ENCODE data around the gene HIGD1B.
A peak's percentile ranks its signal among the peaks of the same experiment; 100 is the strongest.

The HIGD1B gene

DNA sequence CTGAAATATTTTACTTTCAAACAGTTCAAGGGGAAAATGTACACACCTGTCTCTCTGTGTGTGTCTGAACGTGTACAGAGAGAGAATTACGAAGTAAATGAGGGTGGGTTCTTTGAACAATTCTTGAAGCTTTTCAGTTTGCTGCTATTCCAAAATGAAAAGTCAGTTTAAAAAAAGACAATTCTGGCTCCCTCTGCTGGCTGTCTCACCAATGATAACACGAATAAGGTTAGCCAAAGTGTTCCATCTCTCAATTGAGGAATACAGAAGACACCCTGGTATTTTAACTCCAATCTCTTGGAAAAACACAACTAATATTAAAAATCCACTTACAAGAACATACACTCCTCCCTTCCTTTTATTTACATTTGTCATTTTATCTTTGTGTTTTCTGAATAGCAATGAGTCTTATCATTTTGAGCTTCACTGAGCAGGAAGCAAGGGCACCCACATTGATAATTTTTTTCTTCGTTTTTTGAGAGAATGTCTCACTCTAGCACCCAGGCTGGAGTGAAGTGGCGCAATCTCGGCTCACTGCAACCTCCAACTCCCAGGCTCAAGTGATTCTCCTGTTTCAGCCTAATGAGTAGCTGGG, 31.0 kb downstream of the HIGD1B start:
- no peak for DNase-seq (ENCODE audit: low read depth)

DNA sequence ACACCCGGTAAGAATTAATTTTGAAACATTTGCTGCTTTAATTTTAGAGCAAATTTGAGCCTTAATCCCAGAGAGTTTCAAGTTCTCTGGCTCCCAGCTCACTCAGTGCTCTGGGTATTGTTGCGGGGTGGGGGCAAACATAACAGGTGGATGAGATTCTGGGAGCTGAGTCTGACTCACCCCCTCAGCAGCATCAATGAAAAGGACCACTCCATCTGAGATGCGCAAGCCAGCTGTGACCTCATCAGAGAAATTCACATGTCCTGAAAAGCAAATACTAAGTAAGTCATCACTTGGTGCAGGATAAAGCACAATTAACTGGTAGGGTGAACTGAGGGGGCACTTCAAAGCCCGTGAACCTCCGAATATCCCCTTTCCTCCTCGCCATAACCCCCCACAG, 31.7 kb downstream of the HIGD1B start:
- no peak for DNase-seq (ENCODE audit: low read depth)

DNA sequence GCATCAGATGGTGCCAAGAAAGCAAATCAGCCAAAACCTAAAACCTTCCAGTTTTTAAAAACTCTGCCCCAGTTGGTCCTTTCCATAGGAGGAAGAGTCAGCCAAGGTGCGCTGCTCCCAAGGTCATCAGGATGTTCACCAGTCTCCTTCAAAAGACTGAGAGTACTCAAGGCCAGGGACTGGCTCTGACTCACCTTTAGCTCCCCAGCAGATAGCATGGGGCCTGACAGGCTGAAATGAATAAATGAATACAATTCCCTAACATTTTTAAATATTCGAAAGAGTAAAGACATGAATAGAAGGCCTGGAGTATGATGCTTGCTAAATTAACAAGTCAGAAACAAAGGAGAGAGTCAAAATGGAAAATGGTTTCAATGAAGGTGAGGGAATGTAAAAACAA, 32.4 kb downstream of the HIGD1B start:
- DNase-seq (ENCODE audit: low read depth) = no peak

DNA sequence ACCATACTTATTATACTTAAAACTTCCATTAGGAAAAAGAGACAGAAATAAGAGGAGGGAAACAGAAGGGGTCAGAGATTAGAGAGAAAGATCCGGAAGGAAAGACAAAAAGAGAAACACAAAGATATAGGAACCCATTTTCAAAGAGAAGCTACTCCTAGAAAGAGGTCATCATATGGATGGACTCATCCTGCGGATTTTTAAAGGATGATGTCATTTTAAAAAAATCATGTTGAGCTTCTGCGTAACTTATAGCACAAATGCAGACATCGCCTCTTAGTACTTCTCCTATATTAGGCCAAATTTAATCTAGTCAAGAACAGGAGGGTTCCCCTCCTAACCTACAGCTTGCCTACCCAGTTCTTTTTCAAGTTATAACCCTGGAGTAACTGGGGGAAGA, 33.5 kb downstream of the HIGD1B start:
- DNase-seq (ENCODE audit: low read depth) = no peak

DNA sequence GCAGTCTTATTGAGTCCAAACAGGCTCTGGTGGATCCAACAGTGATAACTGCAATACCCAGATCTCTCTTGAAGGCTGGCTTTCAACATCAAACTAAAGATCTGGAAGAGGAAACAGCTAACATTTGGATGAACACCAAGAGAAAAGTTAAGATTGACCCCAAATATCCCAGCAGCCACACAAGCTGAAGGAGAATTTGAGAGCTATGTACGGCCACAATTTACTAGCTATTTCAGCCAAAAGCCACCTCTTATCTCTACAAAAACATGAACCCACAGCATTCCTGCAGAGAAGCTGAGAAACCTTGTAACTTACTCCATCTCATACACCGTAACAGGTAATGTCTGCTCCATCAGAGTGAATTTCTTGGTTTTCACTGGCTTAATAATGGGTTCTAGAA, 37.3 kb downstream of the HIGD1B start:
- no peak for DNase-seq (ENCODE audit: low read depth)

DNA sequence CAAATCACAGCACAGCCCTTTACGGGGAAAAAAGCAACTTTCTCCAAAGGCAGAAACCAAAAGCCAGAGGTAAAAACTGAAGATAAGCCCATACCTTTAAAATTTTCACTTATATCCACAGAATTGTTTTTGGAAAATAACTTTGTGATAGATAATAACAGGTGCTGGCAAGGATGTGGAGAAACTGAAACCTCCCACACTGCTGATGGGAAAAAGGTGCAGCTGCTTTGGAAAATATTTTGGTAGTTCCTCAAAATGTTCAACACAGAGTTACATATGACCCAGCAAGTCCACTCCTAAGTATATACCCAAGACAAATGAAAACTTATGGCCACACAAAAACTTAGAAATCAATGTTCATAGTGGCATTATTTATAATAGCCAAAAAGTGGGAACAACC, 39.3 kb downstream of the HIGD1B start:
- DNase-seq (ENCODE audit: low read depth) = no peak

DNA sequence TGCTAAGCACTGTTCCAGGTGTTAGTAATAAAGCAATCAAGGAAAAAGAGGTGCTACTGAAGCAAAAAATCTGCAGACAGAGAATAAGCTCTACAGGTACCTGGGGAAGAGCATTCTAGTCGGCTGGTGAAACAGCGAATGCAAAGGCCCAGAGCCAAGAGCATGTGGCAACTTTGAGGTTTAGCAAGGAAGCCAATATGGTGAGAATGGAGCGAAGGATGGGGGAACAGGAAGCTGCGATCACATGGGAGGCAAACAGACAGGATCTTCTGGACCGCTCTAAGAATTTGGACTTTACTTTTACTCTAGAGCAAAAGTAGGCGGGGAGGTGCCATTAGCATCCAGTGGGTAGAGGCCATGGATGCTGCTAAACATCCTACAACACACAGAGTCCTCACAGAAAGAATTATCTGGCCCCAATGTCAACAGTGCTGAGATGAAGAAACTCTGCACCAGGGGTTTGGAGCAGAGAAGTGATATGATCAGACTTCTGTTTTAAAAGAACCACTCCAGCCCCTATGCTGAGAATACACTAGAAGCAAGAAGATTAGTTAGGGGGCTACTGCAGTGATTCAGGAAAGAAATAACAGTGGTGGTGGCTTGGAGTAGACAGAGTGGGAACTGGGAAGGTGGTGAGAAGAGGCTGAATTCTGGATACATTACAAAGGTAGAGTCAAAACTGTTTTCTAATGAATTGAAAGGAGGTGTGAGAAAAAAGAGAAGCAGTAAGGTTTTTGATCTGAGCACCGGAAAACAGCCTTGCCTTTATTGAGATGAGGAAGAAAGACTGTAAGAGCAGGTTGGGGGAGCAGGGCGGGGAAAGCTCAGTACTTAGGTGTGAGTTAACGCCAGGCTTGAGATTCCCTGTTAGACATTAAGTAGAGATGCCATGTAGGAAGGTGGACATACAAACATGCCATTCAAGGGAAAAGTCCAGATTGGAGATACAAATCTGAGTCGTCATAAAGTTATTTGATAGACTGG, 40.6 kb downstream of the HIGD1B start:
- DNase-seq (ENCODE audit: low read depth) = no peak

DNA sequence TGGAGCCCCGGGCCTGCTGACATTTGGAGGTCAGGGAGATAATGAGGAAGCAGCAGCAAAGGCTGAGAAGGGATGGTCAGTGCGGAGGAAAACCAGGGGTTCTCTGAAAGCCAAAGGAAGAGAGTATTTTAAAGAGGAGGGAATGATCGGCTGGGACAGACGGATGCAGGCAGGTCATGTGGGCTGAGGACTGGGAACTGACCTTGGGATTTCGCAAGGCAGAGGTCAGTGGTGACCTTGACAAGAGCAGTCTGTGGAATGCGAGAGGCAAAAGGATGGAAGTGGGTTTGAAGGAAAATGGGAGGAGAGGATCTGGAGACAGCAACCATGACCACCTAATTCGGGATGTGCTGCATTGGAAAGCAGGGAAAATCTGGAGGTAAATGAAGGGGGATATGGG, 41.3 kb downstream of the HIGD1B start:
- DNase-seq (ENCODE audit: low read depth) = no peak

DNA sequence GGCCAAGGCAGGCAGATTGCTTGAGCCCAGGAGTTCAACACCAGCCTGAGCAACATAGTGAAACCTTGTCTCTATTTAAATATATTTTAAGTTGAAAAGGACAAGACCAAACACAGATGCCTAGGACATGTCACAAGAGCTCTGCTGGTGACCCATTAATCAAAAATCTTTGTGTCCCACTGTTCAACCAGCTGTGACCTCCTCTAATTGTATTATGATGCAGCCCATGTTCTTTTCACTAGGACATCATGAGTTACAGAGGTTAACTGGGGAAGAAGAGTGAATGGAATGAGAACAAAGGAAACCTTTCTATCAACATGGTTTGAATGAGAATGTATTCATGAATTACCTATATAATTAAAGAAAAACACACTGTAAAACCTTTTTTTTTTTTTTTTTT, 44.6 kb downstream of the HIGD1B start:
- no peak for DNase-seq (ENCODE audit: low read depth)

DNA sequence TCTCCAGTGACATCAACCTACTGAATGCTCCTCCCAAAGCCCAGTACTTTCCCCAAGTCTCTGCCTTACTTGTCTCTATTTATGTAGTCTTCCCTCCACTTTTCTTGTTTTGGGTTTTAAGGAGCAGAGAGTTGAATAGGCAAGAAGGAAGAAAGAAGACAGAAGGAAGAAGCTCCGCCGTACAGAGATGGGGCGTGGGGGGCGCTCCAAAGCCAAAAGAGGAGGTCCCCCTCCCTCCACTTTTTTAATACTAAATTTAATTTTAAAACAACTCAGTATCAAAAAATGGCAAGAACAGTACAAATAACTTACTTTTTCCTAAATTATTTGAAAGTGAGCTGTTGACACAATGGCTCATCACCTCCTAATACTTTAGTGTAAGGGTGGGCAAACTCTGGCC, 47.0 kb downstream of the HIGD1B start:
- DNase-seq (ENCODE audit: low read depth) = no peak

DNA sequence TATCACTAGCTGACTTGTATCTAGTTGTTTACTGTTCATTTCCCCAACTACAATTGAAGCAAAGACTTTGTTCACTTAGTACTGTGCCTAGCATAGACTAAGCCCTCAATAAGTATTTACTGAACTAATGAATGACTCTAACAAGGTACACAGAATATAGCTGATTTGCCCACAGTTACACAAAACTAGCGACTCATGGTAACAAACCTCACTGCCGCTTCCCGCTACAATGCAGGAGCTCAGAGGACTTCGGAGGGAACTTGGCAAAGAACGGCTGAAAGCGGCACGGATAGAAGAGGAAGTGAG, 51.0 kb downstream of the HIGD1B start:
- no peak for DNase-seq (ENCODE audit: low read depth)

DNA sequence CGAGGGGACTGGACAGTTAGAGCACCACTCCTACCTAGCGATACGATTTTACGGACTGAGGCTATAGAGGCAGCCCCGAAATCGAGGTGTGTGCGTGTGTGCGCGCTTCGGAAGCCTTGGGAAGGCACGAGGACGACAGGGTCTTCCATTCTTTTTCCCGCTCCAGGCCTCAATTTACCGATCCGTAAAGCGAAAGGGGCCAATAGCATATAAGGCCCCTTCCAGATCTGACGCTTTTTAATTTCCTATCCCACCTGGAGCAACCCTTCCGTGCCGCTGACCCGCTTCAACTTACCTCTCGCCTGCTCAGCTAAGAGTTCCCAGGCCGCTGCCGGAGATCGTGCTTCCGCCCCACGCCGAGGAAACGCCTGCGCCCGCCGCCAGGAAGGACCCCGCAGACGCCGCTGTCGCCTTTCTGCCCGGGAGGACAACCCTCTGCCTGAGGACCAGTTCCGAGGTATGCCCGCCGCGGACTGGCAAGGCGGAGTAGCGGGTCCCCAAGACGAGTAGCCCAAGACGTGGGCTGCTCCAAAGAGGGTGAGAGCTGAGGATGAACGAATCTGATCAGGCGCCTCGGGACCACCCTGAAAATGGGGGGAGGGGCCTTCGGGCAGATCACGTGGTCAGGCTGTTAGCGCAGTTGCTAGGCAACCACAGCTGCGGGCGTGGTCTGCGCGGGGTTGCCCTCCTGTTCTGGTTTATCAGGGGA, 51.5 kb downstream of the HIGD1B start, which contains the start of gene EFTUD2:
Gene EFTUD2, minus strand, starts transcription at position 372 of the 709 bp plus-strand sequence. CDS start 4,924 bp downstream, outside the sequence.
- peak; percentile 81 for DNase-seq (ENCODE audit: low read depth)

Data from stimulated activated CD8-positive, alpha-beta memory T cell treated with anti-CD3 and anti-CD28 coated beads, Interleukin-7, amount 100 ng/mL, for 24 hours (primary cell).